ENCODE measurements around the gene RPLP1. TPM values are rescaled to one million over a fixed set of nuclear protein-coding genes. Genes with fewer than 3 reads are reported as not detected.
A peak's percentile ranks its signal among the peaks of the same experiment; 100 is the strongest.

Gene RPLP1
- total RNA-seq, 3 donors from 2014 or later (not counting 1 experiment from before 2014, with no cell fraction given), result 895 to 1,167 (median 974) TPM

GRCh38 chr15:69475769-69476358 lies 23.2 kb downstream of the RPLP1 start:
- no peak overlapping the region for H3K27ac ChIP-seq (ENCODE audit: low read length)
- H3K4me3 ChIP-seq (ENCODE audit: low read length), result no peak overlapping the region
- WGBS (ENCODE audit: insufficient coverage), result 40% methylated on average over 8 of the region's 8 CpGs
- H3K9me3 ChIP-seq (ENCODE audit: control insufficient read depth, insufficient read depth, low read length), result peaks cover 3% of the 10 kb centered on the region
- no peak overlapping the region for H3K27ac Mint-ChIP-seq
- intact Hi-C loops (cut with micrococcal nuclease), result loop anchor here (2.0 to 10.0 kb wide), 6 partner anchors 49 to 1969 kb away; no protein-coding TSS in a partner anchor
- peaks cover 17% of the 10 kb centered on the region for H3K4me1 ChIP-seq (ENCODE audit: control insufficient read depth, insufficient read depth, low read length)
- peaks cover 18 to 25% of the 10 kb centered on the region in 2 donors for H3K4me1 Mint-ChIP-seq
- H3K36me3 ChIP-seq (ENCODE audit: control insufficient read depth, insufficient read depth, low read length), result no peaks in the 10 kb centered on the region
- peaks cover 0 to 27% of the 10 kb centered on the region in 2 donors for H3K27me3 Mint-ChIP-seq (ENCODE audit: low read depth in 2 of 2)
- H3K27me3 ChIP-seq (ENCODE audit: control insufficient read depth, insufficient read depth, low read length), result peaks cover 5% of the 10 kb centered on the region
- H3K36me3 Mint-ChIP-seq, result no peaks in the 10 kb centered on the region
- peak; percentile 84 to 95 (median 93) for ATAC-seq
- DNase-seq, result peak; percentile 74 to 85
- TF ChIP-seq CTCF (IDR thresholded peaks at IDR 0.05), result peak; percentile 97
- peaks cover 0 to 3% of the 10 kb centered on the region in 2 donors for H3K9me3 Mint-ChIP-seq
- H3K4me3 Mint-ChIP-seq, result no peak overlapping the region

- DNase-seq, result no peak
- intact Hi-C loops (cut with micrococcal nuclease), result loop anchor here (5.0 to 10.0 kb wide), 5 partner anchors 48 to 1968 kb away; no protein-coding TSS in a partner anchor
- no peaks in the 10 kb centered on the region for H3K36me3 Mint-ChIP-seq
- H3K27me3 Mint-ChIP-seq (ENCODE audit: low read depth in 2 of 2), result peaks cover 0 to 19% of the 10 kb centered on the region in 2 donors
- H3K4me1 Mint-ChIP-seq, result peaks cover 28 to 35% of the 10 kb centered on the region in 2 donors
- WGBS (ENCODE audit: insufficient coverage), result 90% methylated on average over 9 of the region's 9 CpGs
- Histone ChIP-seq H3K9me3 (ENCODE audit: control insufficient read depth, insufficient read depth, low read length) (peaks cover 3% of the 10 kb centered on the region), H3K4me3 (ENCODE audit: low read length) (no peak overlapping the region), H3K4me1 (ENCODE audit: control insufficient read depth, insufficient read depth, low read length) (peaks cover 21% of the 10 kb centered on the region), H3K36me3 (ENCODE audit: control insufficient read depth, insufficient read depth, low read length) (no peaks in the 10 kb centered on the region), H3K27me3 (ENCODE audit: control insufficient read depth, insufficient read depth, low read length) (peaks cover 5% of the 10 kb centered on the region), H3K27ac (ENCODE audit: low read length) (no peak overlapping the region)
- no peak for TF ChIP-seq CTCF (IDR thresholded peaks at IDR 0.05)
- no peak overlapping the region for H3K27ac Mint-ChIP-seq
- ATAC-seq, result no peak
- peaks cover 0 to 3% of the 10 kb centered on the region in 2 donors for H3K9me3 Mint-ChIP-seq
- H3K4me3 Mint-ChIP-seq, result no peak overlapping the region
Observed at GRCh38 chr15:69476704-69477473, 24.3 kb downstream of the RPLP1 start.

GRCh38 chr15:69478259-69478781 lies 25.7 kb downstream of the RPLP1 start:
- Mint-ChIP-seq H3K36me3 (no peaks in the 10 kb centered on the region), H3K4me1 (peaks cover 28 to 35% of the 10 kb centered on the region in 2 donors), H3K4me3 (no peak overlapping the region), H3K27ac (no peak overlapping the region), H3K27me3 (ENCODE audit: low read depth in 2 of 2) (peaks cover 0 to 14% of the 10 kb centered on the region in 2 donors), H3K9me3 (peaks cover 0 to 3% of the 10 kb centered on the region in 2 donors)
- peak; percentile 94 for TF ChIP-seq CTCF (IDR thresholded peaks at IDR 0.05)
- Histone ChIP-seq H3K4me1 (ENCODE audit: control insufficient read depth, insufficient read depth, low read length) (peaks cover 21% of the 10 kb centered on the region), H3K27ac (ENCODE audit: low read length) (no peak overlapping the region), H3K4me3 (ENCODE audit: low read length) (no peak overlapping the region), H3K36me3 (ENCODE audit: control insufficient read depth, insufficient read depth, low read length) (no peaks in the 10 kb centered on the region), H3K27me3 (ENCODE audit: control insufficient read depth, insufficient read depth, low read length) (peaks cover 5% of the 10 kb centered on the region), H3K9me3 (ENCODE audit: control insufficient read depth, insufficient read depth, low read length) (peaks cover 3% of the 10 kb centered on the region)
- DNase-seq (peak in 1 of 2 donors; percentile 74), ATAC-seq (peak in 1 of 3 donors; percentile 39)
- intact Hi-C loops (cut with micrococcal nuclease), result loop anchor here (5.0 to 10.0 kb wide), 5 partner anchors 46 to 1966 kb away; no protein-coding TSS in a partner anchor
- 38% methylated on average over 13 of the region's 13 CpGs for WGBS (ENCODE audit: insufficient coverage)

Measured in natural killer cell (primary cell).